HCT116 (cell line): ENCODE measurements around the gene RBM46. TPM values are rescaled to one million over a fixed set of nuclear protein-coding genes. Genes with fewer than 3 reads are reported as not detected.

Source experiments
- ATAC-seq: fragments of 200-7000 bp; cut with Tn5 transposase; 2 replicates; pipeline ENCODE4 v1.9.1; 2020; ENCODE audit warnings: mild to moderate bottlenecking, moderate library complexity
- BruUV-seq: library from RNA; stranded (reverse); fragments of 400-500 nt; replicated peaks from 2 replicates; lab custom pipeline; 2021; lab: Mats Ljungman, UMichigan
- CTCF ChIA-PET: fragments of 300-600 bp; sonication (Branson Sonifier 250); formaldehyde crosslinking; loops from one replicate; lab custom pipeline; 2021; ENCODE audit warnings: antibody characterized with exemption; lab: Charles Lee
- POLR2A ChIA-PET: fragments of 300-600, 350-600 bp; sonication (Branson Sonifier 250); formaldehyde crosslinking; loops from one replicate; lab custom pipeline; 2021; ENCODE audit warnings: antibody characterized with exemption; lab: Charles Lee
- RAD21 ChIA-PET, 2 experiments: fragments of 300-600 bp; sonication (Branson Sonifier 250); formaldehyde crosslinking; loops; one replicate each; lab custom pipeline; 2023; ENCODE audit warnings: low total read pairs in 2 of 2; ENCODE audit not compliant: uncharacterized antibody in 2 of 2, unreplicated experiment in 2 of 2, low non-redundant PET in 1 of 2; lab: Charles Lee
- DNase-seq: peaks from one replicate; pipeline ENCODE4 v3.0.0-alpha.2; 2010; ENCODE audit warnings: low read depth, low spot score
- H2AFZ ChIP-seq: fragments of 200-600 bp; shearing (Covaris generic), sonication (generic); 2 replicates; pipeline ENCODE4 v1.6.1; 2017; ENCODE audit warnings: low read depth, mixed run types, mixed read lengths, antibody characterized with exemption, low read length; ENCODE audit not compliant: poor library complexity, severe bottlenecking
- H3K27ac ChIP-seq: 2 replicates; pipeline ENCODE4 v1.5.1; 2012; ENCODE audit warnings: low read depth, low read length
- H3K27me3 ChIP-seq: fragments of 200-600 bp; sonication (generic); 2 replicates; pipeline ENCODE4 v1.6.1; 2016; ENCODE audit warnings: mixed run types, low read length, mixed read lengths; ENCODE audit not compliant: insufficient read depth
- H3K36me3 ChIP-seq, 2 experiments: fragments of 200-500 bp in 1 of 2; fragments of 200-600 bp in 1 of 2; sonication (Bioruptor generic) in 1 of 2; sonication (generic) in 1 of 2; 2 replicates each; pipeline versions ENCODE4 v1.5.1 to v1.6.1; 2014 to 2016; ENCODE audit warnings: low read length in 2 of 2, inconsistent platforms in 1 of 2, mixed read lengths in 1 of 2, mixed run types in 1 of 2; ENCODE audit not compliant: insufficient read depth in 2 of 2, control insufficient read depth in 1 of 2
- H3K4me1 ChIP-seq, 2 experiments: fragments of 200-600 bp in 1 of 2; sonication (generic) in 1 of 2; 2 replicates each; pipeline versions ENCODE4 v1.5.1 to v1.6.1; 2012 to 2017; ENCODE audit warnings: low read length in 2 of 2, inconsistent platforms in 1 of 2, mild to moderate bottlenecking in 1 of 2, mixed read lengths in 1 of 2, mixed run types in 1 of 2, moderate library complexity in 1 of 2; ENCODE audit not compliant: insufficient read depth in 2 of 2, control insufficient read depth in 1 of 2
- H3K4me2 ChIP-seq: fragments of 200-600 bp; sonication (generic); 2 replicates; pipeline ENCODE4 v1.6.1; 2017; ENCODE audit warnings: mixed run types, low read length, mixed read lengths
- H3K4me3 ChIP-seq, 2 experiments: fragments of 200-600 bp in 1 of 2; sonication (generic) in 1 of 2; replicated peaks in 1 of 2; 2 replicates each; pipeline ENCODE4 v1.5.1; 2011 to 2016; ENCODE audit warnings: low read length in 2 of 2, control low read depth in 1 of 2, low read depth in 1 of 2, mild to moderate bottlenecking in 1 of 2, mixed read lengths in 1 of 2, mixed run types in 1 of 2
- H3K79me2 ChIP-seq: fragments of 200-600 bp; sonication (generic); 2 replicates; pipeline ENCODE4 v1.6.1; 2017; ENCODE audit warnings: mild to moderate bottlenecking, mixed run types, low read length, moderate library complexity, mixed read lengths; ENCODE audit not compliant: insufficient read depth
- H3K9ac ChIP-seq: fragments of 200-600 bp; sonication (generic); 2 replicates; pipeline ENCODE4 v1.6.1; 2016; ENCODE audit warnings: low read length, mixed read lengths
- H3K9me2 ChIP-seq: fragments of 200-600 bp; sonication (generic), shearing (Covaris generic); 2 replicates; pipeline ENCODE4 v1.6.1; 2017; ENCODE audit warnings: mixed run types, mild to moderate bottlenecking, moderate library complexity; ENCODE audit not compliant: insufficient read depth
- H3K9me3 ChIP-seq, 2 experiments: fragments of 200-500 bp in 1 of 2; fragments of 200-600 bp in 1 of 2; sonication (Bioruptor generic) in 1 of 2; sonication (generic) in 1 of 2; 2 replicates each; pipeline ENCODE4 v1.6.1; 2014 to 2017; ENCODE audit warnings: low read length in 2 of 2, mixed read lengths in 2 of 2, inconsistent platforms in 1 of 2, low read depth in 1 of 2, mild to moderate bottlenecking in 1 of 2, mixed run types in 1 of 2, moderate library complexity in 1 of 2; ENCODE audit not compliant: control insufficient read depth in 1 of 2, insufficient read depth in 1 of 2
- H4K20me1 ChIP-seq: fragments of 200-600 bp; sonication (generic), shearing (Covaris generic); 2 replicates; pipeline ENCODE4 v1.6.1; 2017; ENCODE audit warnings: mixed run types, mild to moderate bottlenecking, moderate library complexity; ENCODE audit not compliant: insufficient read depth
- ATF3 ChIP-seq: IDR thresholded peaks from 2 replicates; pipeline ENCODE4 v1.6.1; 2012
- ELF1 ChIP-seq: IDR thresholded peaks from 2 replicates; pipeline ENCODE4 v1.6.1; 2012; ENCODE audit warnings: low read depth, borderline replicate concordance
- POLR2AphosphoS5 ChIP-seq: IDR thresholded peaks from 2 replicates; pipeline ENCODE4 v1.6.1; 2011; ENCODE audit warnings: mild to moderate bottlenecking, low read depth, low read length, moderate library complexity
- REST ChIP-seq: IDR thresholded peaks from 2 replicates; pipeline ENCODE4 v1.6.1; 2012; ENCODE audit warnings: low read depth
- SP1 ChIP-seq: IDR thresholded peaks from 2 replicates; pipeline ENCODE4 v1.6.1; 2012; ENCODE audit warnings: low read depth
- intact Hi-C: fragments of 100-400 bp; cut with micrococcal nuclease; formaldehyde crosslinking; loops from 2 replicates; pipeline ENCODE4 v1.10.0; 2022
- total RNA-seq: library from RNA; stranded (reverse); gene quantifications from one replicate; pipeline ENCODE4 v1.2.1, GENCODE V29; 2021; ENCODE audit not compliant: unreplicated experiment
- TF ChIP-seq, protein P1 (sequence below), 3 experiments: fragments of 200-600 bp in 1 of 3; sonication (generic) in 1 of 3; IDR thresholded peaks in 2 of 3; conservative IDR thresholded peaks in 1 of 3; 2 replicates each; pipeline ENCODE4 v1.5.1; 2012 to 2017; ENCODE audit warnings: low read depth in 2 of 3, low read length in 2 of 3, antibody characterized with exemption in 1 of 3, borderline replicate concordance in 1 of 3, control low read depth in 1 of 3, mild to moderate bottlenecking in 1 of 3, mixed read lengths in 1 of 3, mixed run types in 1 of 3, moderate library complexity in 1 of 3; ENCODE audit not compliant: insufficient read depth in 1 of 3

RBM46 gene
- total RNA-seq, 1 experiment from 2014 or later: 0.39 TPM

DNA sequence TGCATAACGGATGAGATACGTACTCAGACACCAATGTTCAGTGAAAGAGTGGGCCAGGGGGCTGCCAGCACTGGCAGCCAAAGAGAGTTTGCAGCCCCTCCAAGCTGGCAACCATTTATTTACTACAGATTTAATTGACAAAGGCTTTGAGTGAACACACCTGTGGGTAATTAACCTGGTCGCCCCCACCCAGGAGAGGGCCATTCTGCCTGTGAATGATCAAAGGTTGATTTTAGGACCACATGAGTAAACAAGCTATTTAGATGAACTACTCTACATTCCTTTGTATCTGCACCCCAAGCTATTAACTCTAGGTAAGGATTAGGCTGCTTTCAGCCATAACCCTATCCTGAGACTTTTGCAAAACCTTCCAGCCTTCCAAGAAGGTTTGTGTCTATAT lies 55.0 kb downstream of the RBM46 start:
- ChIA-PET CTCF (no interaction called here), POLR2A (no interaction called here), RAD21 (no interaction called here)
- DNase-seq (no peak), ATAC-seq (no peak)
- intact Hi-C loops: no loop called here
- Histone ChIP-seq H3K27ac (no peak overlapping the region), H2AFZ (no peak overlapping the region), H3K36me3 (no peaks in the 10 kb centered on the region), H3K4me1 (no peaks in the 10 kb centered on the region), H4K20me1 (no peaks in the 10 kb centered on the region), H3K9ac (no peak overlapping the region), H3K4me3 (no peak overlapping the region), H3K9me3 (no peaks in the 10 kb centered on the region), H3K27me3 (no peaks in the 10 kb centered on the region), H3K9me2 (no peaks in the 10 kb centered on the region; the same call in 1 of the 2 replicates), H3K79me2 (no peaks in the 10 kb centered on the region), H3K4me2 (no peak overlapping the region)
- BruUV-seq: no TSS peak
- no peak for TF ChIP-seq ATF3
- TF ChIP-seq SP1: no peak
- no peak for TF ChIP-seq ELF1
- TF ChIP-seq POLR2AphosphoS5: no peak
- TF ChIP-seq, protein P1, sequence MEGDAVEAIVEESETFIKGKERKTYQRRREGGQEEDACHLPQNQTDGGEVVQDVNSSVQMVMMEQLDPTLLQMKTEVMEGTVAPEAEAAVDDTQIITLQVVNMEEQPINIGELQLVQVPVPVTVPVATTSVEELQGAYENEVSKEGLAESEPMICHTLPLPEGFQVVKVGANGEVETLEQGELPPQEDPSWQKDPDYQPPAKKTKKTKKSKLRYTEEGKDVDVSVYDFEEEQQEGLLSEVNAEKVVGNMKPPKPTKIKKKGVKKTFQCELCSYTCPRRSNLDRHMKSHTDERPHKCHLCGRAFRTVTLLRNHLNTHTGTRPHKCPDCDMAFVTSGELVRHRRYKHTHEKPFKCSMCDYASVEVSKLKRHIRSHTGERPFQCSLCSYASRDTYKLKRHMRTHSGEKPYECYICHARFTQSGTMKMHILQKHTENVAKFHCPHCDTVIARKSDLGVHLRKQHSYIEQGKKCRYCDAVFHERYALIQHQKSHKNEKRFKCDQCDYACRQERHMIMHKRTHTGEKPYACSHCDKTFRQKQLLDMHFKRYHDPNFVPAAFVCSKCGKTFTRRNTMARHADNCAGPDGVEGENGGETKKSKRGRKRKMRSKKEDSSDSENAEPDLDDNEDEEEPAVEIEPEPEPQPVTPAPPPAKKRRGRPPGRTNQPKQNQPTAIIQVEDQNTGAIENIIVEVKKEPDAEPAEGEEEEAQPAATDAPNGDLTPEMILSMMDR (IDR thresholded peaks at IDR 0.05 in 2 of 3, conservative IDR thresholded peaks at IDR 0.05 in 1 of 3; ENCODE audit: borderline replicate concordance in 1 of 3, insufficient read depth in 1 of 3, low read depth in 2 of 3, low read length in 2 of 3): no peak
- no peak for TF ChIP-seq REST
